GM21360 (cell line): Measurements from ENCODE around the gene HIBCH.
"Not testable (repeated sequence)": the region's sequence is repeated elsewhere in the genome, so short reads cannot be mapped to it uniquely, and the experiment has no call there.

Experiments used
- ATAC-seq: cut with Tn5 transposase; IDR thresholded peaks from one replicate; pipeline ENCODE4 v1.9.1; 2021; ENCODE audit warnings: mild to moderate bottlenecking, moderate library complexity; ENCODE audit not compliant: unreplicated experiment

Gene HIBCH

DNA sequence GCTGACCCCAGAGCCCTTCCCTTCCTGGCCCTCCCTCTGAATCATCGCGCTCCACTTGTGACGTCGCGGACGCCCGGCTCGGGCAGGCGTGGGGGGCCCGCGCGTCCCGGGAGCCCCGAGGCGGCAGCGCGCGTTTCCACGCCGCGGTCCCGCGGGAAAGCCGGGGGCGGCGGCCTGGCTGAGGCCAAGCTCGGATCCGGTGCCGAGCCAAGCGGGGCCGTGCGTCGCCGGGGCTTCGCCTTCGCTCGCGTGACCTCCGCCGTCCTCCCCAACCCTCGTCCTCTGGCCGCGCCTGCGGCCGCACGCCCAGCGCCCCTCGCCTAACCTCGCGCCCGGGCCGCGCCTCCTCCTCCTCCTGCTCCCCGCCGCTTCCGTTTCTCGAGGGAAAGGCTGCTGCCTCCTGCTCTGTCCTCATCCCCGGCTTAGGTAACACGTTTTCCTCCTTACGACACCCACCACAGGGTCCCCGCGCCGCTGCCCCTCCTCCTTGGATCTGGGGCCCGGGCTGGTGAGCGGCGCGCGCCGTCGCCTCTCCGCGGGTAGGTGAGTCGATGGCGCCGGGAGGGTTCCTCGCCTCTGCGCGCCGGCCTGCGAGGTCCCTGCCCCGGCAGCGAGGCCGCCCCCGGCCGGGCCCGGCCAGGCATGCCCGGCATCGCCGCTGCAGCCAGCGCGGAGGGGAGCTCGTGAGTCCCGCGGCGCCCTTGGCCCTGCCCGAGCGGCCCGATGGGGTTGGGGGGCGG, 24.1 kb upstream of the HIBCH start, which contains the start of gene INPP1:
TSS of gene INPP1 (plus strand) at position 54 of the 740 bp plus-strand sequence. CDS start 16,514 bp downstream, outside the sequence.
- peak; percentile 45 for ATAC-seq

- peak; percentile 10 for ATAC-seq
Measured at GRCh38 chr2:190343089-190343535, 23.5 kb upstream of the HIBCH start.

- no peak for ATAC-seq
Measured at GRCh38 chr2:190342611-190343010, 23.0 kb upstream of the HIBCH start.

GRCh38 chr2:190340369-190340768, 20.7 kb upstream of the HIBCH start:
- no peak for ATAC-seq

GRCh38 chr2:190339394-190339793, 19.8 kb upstream of the HIBCH start:
- no peak for ATAC-seq

DNA sequence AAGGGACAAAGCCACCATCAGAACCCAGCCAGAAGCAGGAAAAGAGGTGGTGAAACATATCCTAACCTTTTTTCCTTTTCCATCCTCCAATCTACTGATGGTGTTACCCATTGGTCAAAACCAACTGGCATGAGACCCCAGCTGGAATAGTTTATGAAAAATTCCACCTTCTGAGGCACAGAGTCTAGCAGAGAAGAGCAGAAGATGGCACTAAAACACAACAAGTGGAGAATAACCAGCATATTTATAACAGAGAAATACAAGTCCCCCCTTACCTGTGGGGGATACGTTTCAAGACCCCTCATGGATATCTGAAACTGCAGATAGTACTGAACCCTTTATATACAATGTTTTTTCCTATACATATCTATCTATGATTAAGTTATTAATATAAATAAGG, 18.8 kb upstream of the HIBCH start:
- ATAC-seq, result no peak

DNA sequence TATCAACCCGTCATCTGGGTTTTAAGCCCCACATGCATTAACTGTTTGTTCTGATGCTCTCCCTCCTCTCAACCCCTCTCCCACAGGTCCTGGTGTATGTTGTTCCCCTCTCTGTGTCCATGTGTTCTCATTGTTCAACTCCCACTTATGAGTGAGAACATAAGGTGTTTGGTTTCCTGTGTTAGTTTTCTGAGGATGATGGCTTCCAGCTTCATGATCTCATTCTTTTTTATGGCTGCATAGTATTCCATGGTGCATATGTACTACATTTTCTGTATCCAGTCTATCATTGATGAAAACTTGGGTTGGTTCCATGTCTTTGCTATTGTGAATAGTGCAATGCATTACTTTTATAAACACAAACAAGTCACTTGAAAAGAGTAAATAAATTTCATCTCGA, 16.8 kb upstream of the HIBCH start:
- ATAC-seq, result no peak

GRCh38 chr2:190335584-190335983, 16.0 kb upstream of the HIBCH start:
- not testable (repeated sequence) for ATAC-seq

DNA sequence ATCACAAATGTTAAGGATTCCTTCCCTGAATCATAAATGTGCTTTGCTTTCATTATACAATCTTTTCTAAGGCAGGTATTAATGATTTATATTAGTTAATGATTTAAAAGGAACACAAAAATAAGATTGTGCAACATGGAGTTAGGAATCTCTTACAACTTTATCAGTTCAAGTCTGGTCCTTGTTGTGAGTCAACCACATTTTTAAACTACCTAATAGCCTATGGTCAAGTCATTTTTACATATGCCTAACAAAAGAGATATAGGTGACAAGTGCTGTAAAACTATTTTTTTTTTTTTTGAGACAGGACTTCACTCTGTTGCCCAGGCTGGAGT, 15.6 kb upstream of the HIBCH start:
- ATAC-seq, result no peak

DNA sequence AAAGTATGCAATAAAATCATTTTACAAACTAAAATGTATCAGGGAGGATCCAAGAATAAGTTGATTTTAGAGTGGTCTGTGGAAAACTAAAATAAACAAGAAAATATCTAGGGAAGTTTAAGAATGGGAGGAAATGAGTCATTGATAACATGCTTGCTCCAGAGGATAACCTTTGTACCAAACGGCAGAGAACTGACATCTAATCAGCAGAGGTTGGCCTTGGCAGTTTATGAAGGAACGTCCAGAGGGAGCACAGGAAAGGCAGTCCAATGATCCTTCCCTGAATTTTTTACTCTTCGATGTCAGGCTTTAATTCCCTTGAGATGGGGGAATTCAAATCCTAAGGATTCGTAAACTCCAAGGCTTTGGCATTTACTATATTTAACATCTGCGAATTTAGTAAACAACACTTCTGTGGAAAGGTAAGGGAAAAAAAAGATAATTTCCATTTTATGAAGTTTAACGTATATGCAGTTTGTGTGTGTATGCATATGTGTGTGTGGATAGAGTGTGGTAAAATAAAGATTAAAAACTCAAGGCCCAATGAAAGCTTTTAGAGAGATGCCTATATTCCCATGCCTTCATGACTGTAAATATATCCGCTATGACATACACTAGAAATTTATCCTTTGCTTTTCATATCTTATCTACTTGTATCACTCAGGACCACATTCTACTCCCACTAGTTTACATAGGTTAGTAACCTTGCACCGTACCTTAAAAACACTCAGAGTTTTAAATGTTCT, 15.0 kb upstream of the HIBCH start:
- no peak for ATAC-seq

DNA sequence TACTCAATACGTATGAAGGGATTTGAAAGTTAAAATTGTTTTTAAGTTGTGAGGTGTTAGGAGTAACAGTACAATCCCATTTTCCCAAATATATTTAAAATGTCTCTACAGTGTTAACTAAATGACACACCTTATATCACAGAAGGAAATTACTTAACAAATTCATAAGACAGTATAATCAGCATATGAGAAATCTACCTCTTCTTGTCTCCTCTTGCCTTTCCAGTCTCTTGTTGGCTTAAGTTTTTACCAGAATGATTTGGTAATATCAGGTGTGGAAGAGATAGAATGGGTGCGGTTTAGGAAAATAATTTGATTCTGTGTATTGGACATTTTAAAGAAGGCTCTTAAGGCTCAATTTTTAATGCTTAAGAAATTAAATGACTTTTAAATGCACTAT, 14.3 kb upstream of the HIBCH start:
- ATAC-seq, result no peak

DNA sequence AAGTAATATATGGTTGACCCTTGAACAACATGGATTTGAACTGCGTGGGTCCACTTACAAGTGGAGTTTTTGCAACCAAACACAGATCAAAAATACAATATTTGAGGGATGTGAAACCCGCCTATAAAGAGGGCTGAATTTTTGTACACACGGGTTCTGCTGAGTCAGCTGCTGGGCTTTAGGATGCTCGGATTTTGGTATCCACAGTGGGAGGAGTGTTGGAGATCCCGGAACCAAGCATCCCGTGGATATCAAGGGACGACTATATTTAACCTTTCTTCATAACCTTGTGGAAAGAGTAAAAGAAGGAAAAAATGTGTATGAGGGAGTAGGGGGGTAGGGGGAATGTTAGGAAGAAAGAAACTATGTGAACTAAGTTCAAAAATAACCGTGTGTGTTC, 13.8 kb upstream of the HIBCH start:
- ATAC-seq, result no peak

DNA sequence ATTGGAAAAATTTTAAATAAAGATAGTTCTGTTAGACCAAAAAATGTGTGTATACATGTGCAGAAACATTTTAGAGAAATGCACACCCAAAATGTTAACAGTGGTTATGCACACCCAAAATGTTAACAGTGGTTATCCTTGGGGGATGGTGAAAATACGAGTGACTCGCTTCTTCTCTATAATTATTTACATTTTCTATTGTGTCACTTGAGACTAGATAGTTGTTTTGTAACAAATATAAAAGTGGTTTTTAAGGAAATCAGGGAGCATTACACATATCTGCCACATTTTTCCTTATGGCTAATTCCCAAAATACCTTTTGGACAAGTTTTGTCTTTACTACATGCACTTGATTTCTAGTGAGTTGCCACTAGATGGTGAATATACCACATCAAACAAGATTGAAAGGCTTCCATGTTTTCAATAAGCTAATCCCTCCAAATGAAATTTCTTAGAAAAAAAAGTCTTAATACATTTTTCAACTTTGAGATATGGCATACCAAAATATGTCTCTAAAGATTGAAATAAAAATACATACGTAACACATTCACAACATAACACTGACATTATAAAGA, 9.0 kb upstream of the HIBCH start:
- ATAC-seq, result no peak

- no peak for ATAC-seq
Measured at GRCh38 chr2:190327867-190328572, 8.4 kb upstream of the HIBCH start.

GRCh38 chr2:190325588-190325987, 6.0 kb upstream of the HIBCH start:
- no peak for ATAC-seq

- no peak for ATAC-seq
Measured at GRCh38 chr2:190323406-190323805, 3.8 kb upstream of the HIBCH start.

DNA sequence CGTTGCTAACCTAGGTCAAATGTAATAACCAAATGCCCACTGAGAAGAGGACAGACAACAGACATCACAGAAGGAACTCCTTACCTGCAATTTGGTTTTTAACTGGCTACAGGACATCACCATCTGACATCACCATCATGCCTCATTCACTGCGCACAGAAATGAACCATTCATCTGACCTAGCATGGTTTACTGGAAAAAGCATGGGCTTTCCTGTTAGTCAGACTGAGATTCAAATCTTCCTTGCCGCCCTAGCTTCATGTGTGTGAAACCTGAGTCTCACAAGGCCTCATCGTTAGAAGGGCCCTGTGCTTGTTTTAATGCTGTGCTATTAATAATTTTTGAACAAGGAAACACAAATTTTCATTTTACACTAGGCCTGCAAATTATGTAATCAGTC, 1.1 kb upstream of the HIBCH start:
- no peak for ATAC-seq

DNA sequence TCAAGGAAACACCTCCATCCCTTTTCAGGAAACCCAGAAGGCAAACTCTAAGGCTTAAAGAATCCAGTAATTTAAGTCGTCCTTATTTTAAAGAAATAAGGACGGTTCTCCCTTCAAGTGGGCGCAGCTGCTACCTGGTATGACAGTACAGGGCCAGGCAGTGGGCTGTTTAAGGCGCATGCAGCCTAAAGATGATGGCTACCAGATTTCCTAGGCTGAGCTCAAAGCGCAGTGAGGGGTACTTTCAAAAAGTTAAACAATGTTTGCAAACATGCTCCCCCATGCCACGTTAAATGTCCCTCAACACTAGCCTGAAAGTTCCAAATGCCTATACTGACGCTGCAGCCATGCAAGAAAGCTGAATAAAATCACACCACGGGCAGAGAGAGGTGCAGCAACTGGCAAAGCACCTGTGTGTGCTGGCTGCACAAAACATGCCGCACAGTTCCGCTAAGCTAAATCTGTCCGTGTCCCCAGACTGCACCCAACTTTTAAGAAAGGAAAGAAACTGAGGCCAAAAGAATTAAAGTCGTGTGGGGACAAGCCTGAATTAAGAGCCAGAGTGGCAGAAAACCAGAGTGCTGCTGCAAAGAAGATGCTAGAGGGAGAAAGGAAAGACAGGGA, 583 bp downstream of the HIBCH start:
- peak; percentile 34 for ATAC-seq

DNA sequence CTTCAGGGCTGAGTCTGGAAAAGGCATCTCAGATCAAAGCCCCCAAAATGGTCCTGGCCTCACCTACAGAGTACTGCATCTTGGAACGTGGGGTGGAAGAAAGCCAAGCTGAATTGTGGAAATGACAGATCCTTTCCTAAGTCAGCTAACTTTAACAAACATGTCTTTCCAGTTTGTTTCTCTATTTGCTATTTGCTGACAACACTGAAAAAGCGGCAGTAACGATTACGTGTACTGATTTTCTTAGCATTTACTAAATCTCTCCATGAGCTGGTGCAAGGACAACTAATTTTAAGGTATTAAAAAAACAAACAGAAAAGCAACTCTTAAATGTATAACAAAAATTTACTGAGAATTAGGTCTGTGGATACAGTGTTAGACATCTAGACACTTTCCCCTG, 1.1 kb downstream of the HIBCH start:
- no peak for ATAC-seq

DNA sequence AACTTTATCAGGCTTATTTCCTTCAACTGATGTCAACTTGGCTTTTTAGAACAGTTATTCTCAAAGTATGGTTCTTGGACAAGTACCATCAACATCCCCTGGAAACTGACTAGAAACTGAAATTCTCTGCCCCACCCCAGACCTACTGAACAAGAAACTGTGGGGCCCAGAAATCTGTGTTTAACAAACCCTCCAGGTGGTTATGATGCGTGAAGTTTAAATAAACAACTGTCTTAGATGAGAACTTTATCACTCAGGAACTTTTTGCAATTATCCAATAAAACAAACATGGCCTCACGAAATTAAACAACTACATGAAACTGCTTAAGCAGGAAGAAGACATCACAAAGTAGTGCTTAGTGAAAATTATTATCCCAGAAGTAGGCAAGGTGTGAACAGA, 4.4 kb downstream of the HIBCH start:
- ATAC-seq, result no peak

DNA sequence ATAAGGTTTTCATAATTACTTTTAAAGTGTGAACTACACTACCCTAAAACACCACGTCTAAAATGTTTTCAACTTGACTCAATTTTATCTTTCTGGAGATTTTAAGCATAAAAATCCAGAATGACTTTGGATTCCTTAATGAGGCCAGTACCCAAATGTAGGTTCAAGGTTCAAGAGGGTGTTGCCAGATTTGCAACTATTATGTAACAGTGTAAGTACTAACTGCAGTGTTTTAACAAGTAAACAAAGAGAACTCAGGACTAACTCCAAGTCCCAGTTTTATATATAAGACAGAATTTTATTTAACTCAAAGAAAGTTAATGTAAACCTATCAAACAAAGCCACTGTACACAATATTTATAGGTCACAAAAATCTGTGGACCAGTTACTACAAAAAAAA, 5.7 kb downstream of the HIBCH start:
- no peak for ATAC-seq
